GM12892 (cell line): Measurements from ENCODE around the gene ICE2.

Experiments used
- POLR2A ChIP-seq: IDR thresholded peaks from 2 replicates; pipeline ENCODE4 v1.6.1; 2011; ENCODE audit warnings: low read depth, low read length, control low read depth
- POLR2AphosphoS5 ChIP-seq: IDR thresholded peaks from 2 replicates; pipeline ENCODE4 v1.6.1; 2011; ENCODE audit warnings: low read depth, low read length, control low read depth
- TAF1 ChIP-seq: IDR thresholded peaks from 2 replicates; pipeline ENCODE4 v1.6.1; 2011; ENCODE audit warnings: low read depth, mild to moderate bottlenecking, control low read depth, low read length, borderline replicate concordance

GRCh38 chr15:60395276-60396011 lies 83.5 kb downstream of the ICE2 start:
- no peak for TF ChIP-seq POLR2A
- TF ChIP-seq POLR2AphosphoS5 = no peak
- TF ChIP-seq TAF1 = no peak
